Liver (tissue), 9 donors: Measurements from ENCODE around the gene KLC4. TPM values are rescaled to one million over a fixed set of nuclear protein-coding genes. Genes with fewer than 3 reads are reported as not detected.

Experiments
- DNase-seq: peaks from one replicate; pipeline ENCODE4 v3.0.0-alpha.2; 2017; ENCODE audit warnings: low spot score
- H3K27ac ChIP-seq, 2 donors: one replicate each; pipeline ENCODE4 v1.7.0; 2013; ENCODE audit warnings: inconsistent platforms in 2 of 2, low read length in 2 of 2, control low read depth in 1 of 2, low read depth in 1 of 2, mild to moderate bottlenecking in 1 of 2
- H3K27me3 ChIP-seq, 4 donors: one replicate each; pipeline versions ENCODE4 v1.6.1 to v1.7.0; 2013; ENCODE audit warnings: low read length in 3 of 4, inconsistent platforms in 1 of 4, mild to moderate bottlenecking in 1 of 4, moderate library complexity in 1 of 4; ENCODE audit not compliant: control insufficient read depth in 4 of 4, insufficient read depth in 4 of 4
- H3K36me3 ChIP-seq, 4 donors: one replicate each; pipeline versions ENCODE4 v1.6.1 to v1.7.0; 2013; ENCODE audit warnings: low read length in 3 of 4, mild to moderate bottlenecking in 3 of 4, low read depth in 1 of 4, moderate library complexity in 1 of 4; ENCODE audit not compliant: control insufficient read depth in 4 of 4, insufficient read depth in 3 of 4
- H3K4me1 ChIP-seq, 4 donors: one replicate each; pipeline versions ENCODE4 v1.6.1 to v1.7.0; 2013; ENCODE audit warnings: low read length in 3 of 4, mild to moderate bottlenecking in 3 of 4, moderate library complexity in 1 of 4; ENCODE audit not compliant: control insufficient read depth in 4 of 4, insufficient read depth in 4 of 4
- H3K4me3 ChIP-seq, 3 donors: one replicate each; pipeline versions ENCODE4 v1.6.1 to v1.7.0; 2013; ENCODE audit warnings: low read length in 3 of 3, control low read depth in 1 of 3, low read depth in 1 of 3, mild to moderate bottlenecking in 1 of 3
- H3K9ac ChIP-seq, 2 donors: one replicate each; pipeline ENCODE4 v1.7.0; 2013; ENCODE audit warnings: low read length in 2 of 2, mild to moderate bottlenecking in 2 of 2, moderate library complexity in 2 of 2, control low read depth in 1 of 2, low read depth in 1 of 2
- H3K9me3 ChIP-seq, 4 donors: one replicate each; pipeline versions ENCODE4 v1.6.1 to v1.7.0; 2013; ENCODE audit warnings: low read length in 3 of 4; ENCODE audit not compliant: control insufficient read depth in 4 of 4
- ATF3 ChIP-seq: IDR thresholded peaks from 2 replicates; pipeline ENCODE4 v1.6.1; 2016; ENCODE audit warnings: antibody characterized with exemption
- FOXA2 ChIP-seq: IDR thresholded peaks from 2 replicates; pipeline ENCODE4 v1.6.1; 2016; ENCODE audit warnings: antibody characterized with exemption
- GABPA ChIP-seq, 2 donors: IDR thresholded peaks in 1 of 2; conservative IDR thresholded peaks in 1 of 2; 2 replicates each; pipeline ENCODE4 v1.6.1; 2016; ENCODE audit warnings: antibody characterized with exemption in 2 of 2, mild to moderate bottlenecking in 1 of 2, moderate library complexity in 1 of 2
- HNF4A ChIP-seq, 2 donors: conservative IDR thresholded peaks; 2 replicates each; pipeline ENCODE4 v1.6.1; 2016; ENCODE audit warnings: antibody characterized with exemption in 2 of 2, mild to moderate bottlenecking in 2 of 2
- HNF4G ChIP-seq: IDR thresholded peaks from 2 replicates; pipeline ENCODE4 v1.6.1; 2016; ENCODE audit warnings: antibody characterized with exemption
- JUND ChIP-seq, 2 donors: IDR thresholded peaks; 2 replicates each; pipeline ENCODE4 v1.6.1; 2016; ENCODE audit warnings: antibody characterized with exemption in 2 of 2
- MAX ChIP-seq: IDR thresholded peaks from 2 replicates; pipeline ENCODE4 v1.6.1; 2016; ENCODE audit warnings: antibody characterized with exemption
- NR2F2 ChIP-seq: IDR thresholded peaks from 2 replicates; pipeline ENCODE4 v1.6.1; 2016; ENCODE audit warnings: antibody characterized with exemption
- RXRA ChIP-seq, 2 donors: IDR thresholded peaks; 2 replicates each; pipeline ENCODE4 v1.6.1; 2017 to 2018; ENCODE audit warnings: antibody characterized with exemption in 2 of 2, mild to moderate bottlenecking in 1 of 2
- SP1 ChIP-seq: IDR thresholded peaks from 2 replicates; pipeline ENCODE4 v1.6.1; 2018; ENCODE audit warnings: antibody characterized with exemption, mild to moderate bottlenecking
- YY1 ChIP-seq: IDR thresholded peaks from 2 replicates; pipeline ENCODE4 v1.6.1; 2016; ENCODE audit warnings: antibody characterized with exemption, mild to moderate bottlenecking
- ZBTB33 ChIP-seq: IDR thresholded peaks from 2 replicates; pipeline ENCODE4 v1.6.1; 2016; ENCODE audit warnings: antibody characterized with exemption
- WGBS: extraction: QIAGEN DNeasy Blood & Tissue Kit; methylation state at CpG from one replicate; pipeline ENCODE4 v1.1.7; 2013; 5-methylcytosine and 5-hydroxymethylcytosine counted together
- polyA plus RNA-seq, 2 donors: library from polyadenylated mRNA; stranded (reverse) in 1 of 2; unstranded in 1 of 2; fragments of 200-250 nt in 1 of 2; fragments of >200 nt in 1 of 2; fragmentation: Nextera tagmentation in 1 of 2; extraction: Ambion mirVana in 1 of 2; gene quantifications; one replicate each; pipeline versions ENCODE4 v1.2.1 to v1.2.3, GENCODE V29; 2013 to 2015
- total RNA-seq, 2 donors: library from RNA; depleted of rRNA; stranded (reverse); fragments of >200 nt; gene quantifications; one replicate each; pipeline ENCODE4 v1.2.3, GENCODE V29; 2014
- donor health status: healthy.
- donor health status: healthy.
- donor health status: healthy.
- donor health status: healthy.
- donor health status: healthy.

Gene KLC4
- total and polyA plus RNA-seq, 4 donors, result 33.2 to 97.0 (median 45.9) TPM

- TF ChIP-seq NR2F2, result no peak
- no peak for TF ChIP-seq HNF4G
- TF ChIP-seq ATF3, result no peak
- no peak for TF ChIP-seq RXRA (IDR thresholded peaks at IDR 0.05)
- TF ChIP-seq MAX, result no peak
- no peak for TF ChIP-seq HNF4A (conservative IDR thresholded peaks at IDR 0.05)
- TF ChIP-seq FOXA2, result no peak
- no peak for TF ChIP-seq GABPA (IDR thresholded peaks at IDR 0.05 in 1 of 2, conservative IDR thresholded peaks at IDR 0.05 in 1 of 2)
- no peak for TF ChIP-seq SP1
Observed at GRCh38 chr6:43123461-43124314, 64.3 kb downstream of the KLC4 start (continued).

GRCh38 chr6:43124481-43124880 is 65.0 kb downstream of the KLC4 start:
- Histone ChIP-seq H3K27me3 (no peaks in the 10 kb centered on the region), H3K4me1 (peaks cover 0 to 6% (median 0%) of the 10 kb centered on the region in 4 donors), H3K36me3 (no peaks in the 10 kb centered on the region), H3K9ac (no peak overlapping the region), H3K4me3 (no peak overlapping the region), H3K27ac (no peak overlapping the region), H3K9me3 (no peaks in the 10 kb centered on the region)
- TF ChIP-seq ATF3 (no peak), ZBTB33 (no peak), JUND (IDR thresholded peaks at IDR 0.05) (no peak), YY1 (no peak), HNF4G (no peak), HNF4A (conservative IDR thresholded peaks at IDR 0.05) (no peak)
- no peak for DNase-seq
- WGBS, result 81% methylated on average over 6 of the region's 6 CpGs

Other genes starting within 250 kb of the KLC4 start
- gene RPL7L1, start 180.0 kb upstream of the KLC4 start, total RNA-seq, result 10 to 100 TPM; 51.9 to 63.8 TPM
- gene RPL7L1, start 180.0 kb upstream of the KLC4 start, polyA plus RNA-seq, result 10 to 100 TPM; 39.6 to 43.8 TPM
- 1 to 10 TPM in 1 of 2 donors, not detected in 1; 1.1 TPM for gene PTCRA, start 143.6 kb upstream of the KLC4 start, total RNA-seq
- gene PTCRA, start 143.6 kb upstream of the KLC4 start, polyA plus RNA-seq, result under 1 TPM in 1 of 2 donors, not detected in 1; 0.63 TPM
- gene CNPY3, start 130.2 kb upstream of the KLC4 start, total RNA-seq, result 10 to 100 TPM; 17.2 to 18.0 TPM
- 10 to 100 TPM; 36.5 to 41.0 TPM for gene CNPY3, start 130.2 kb upstream of the KLC4 start, polyA plus RNA-seq
- 100 to 1,000 TPM in 1 of 2 donors, 10 to 100 TPM in 1; 10.5 to 140 TPM for gene GNMT, start 98.9 kb upstream of the KLC4 start, total RNA-seq
- gene GNMT, start 98.9 kb upstream of the KLC4 start, polyA plus RNA-seq, result 100 to 1,000 TPM; 119 to 163 TPM
- gene PEX6, start 80.5 kb upstream of the KLC4 start, total RNA-seq, result 10 to 100 TPM; 15.1 to 20.7 TPM
- 10 to 100 TPM in 1 of 2 donors, 1 to 10 TPM in 1; 5.4 to 15.4 TPM for gene PEX6, start 80.5 kb upstream of the KLC4 start, polyA plus RNA-seq
- 10 to 100 TPM; 12.9 to 13.9 TPM for gene PPP2R5D, start 75.1 kb upstream of the KLC4 start, total RNA-seq
- gene PPP2R5D, start 75.1 kb upstream of the KLC4 start, polyA plus RNA-seq, result 10 to 100 TPM in 1 of 2 donors, 1 to 10 TPM in 1; 6.7 to 13.5 TPM
- gene MEA1, start 45.7 kb upstream of the KLC4 start, total RNA-seq, result 10 to 100 TPM; 10.7 to 24.0 TPM
- 10 to 100 TPM; 37.2 to 50.3 TPM for gene MEA1, start 45.7 kb upstream of the KLC4 start, polyA plus RNA-seq
- gene KLHDC3, start 45.4 kb upstream of the KLC4 start, total RNA-seq, result 10 to 100 TPM; 51.2 to 66.5 TPM
- gene KLHDC3, start 45.4 kb upstream of the KLC4 start, polyA plus RNA-seq, result 10 to 100 TPM; 30.9 to 49.9 TPM
- gene RRP36, start 38.0 kb upstream of the KLC4 start, total RNA-seq, result 10 to 100 TPM; 23.4 to 33.4 TPM
- 10 to 100 TPM; 26.0 to 26.4 TPM for gene RRP36, start 38.0 kb upstream of the KLC4 start, polyA plus RNA-seq
- gene CUL7, start 5.8 kb upstream of the KLC4 start, total RNA-seq, result 10 to 100 TPM; 10.3 to 10.4 TPM
- 1 to 10 TPM; 2.2 to 5.2 TPM for gene CUL7, start 5.8 kb upstream of the KLC4 start, polyA plus RNA-seq
- 10 to 100 TPM; 19.6 to 23.8 TPM for gene MRPL2, start 197 bp upstream of the KLC4 start, total RNA-seq
- gene MRPL2, start 197 bp upstream of the KLC4 start, polyA plus RNA-seq, result 10 to 100 TPM; 65.6 to 73.9 TPM
- gene PTK7, start 16.7 kb downstream of the KLC4 start, total RNA-seq, result 10 to 100 TPM in 1 of 2 donors, 1 to 10 TPM in 1; 1.8 to 10.5 TPM
- gene PTK7, start 16.7 kb downstream of the KLC4 start, polyA plus RNA-seq, result under 1 TPM; 0.67 to 0.76 TPM
- 10 to 100 TPM in 1 of 2 donors, 1 to 10 TPM in 1; 7.1 to 11.7 TPM for gene SRF, start 111.6 kb downstream of the KLC4 start, total RNA-seq
- gene SRF, start 111.6 kb downstream of the KLC4 start, polyA plus RNA-seq, result 1 to 10 TPM; 2.0 to 7.1 TPM
- 10 to 100 TPM in 1 of 2 donors, 1 to 10 TPM in 1; 7.5 to 21.8 TPM for gene CUL9, start 122.6 kb downstream of the KLC4 start, total RNA-seq
- gene CUL9, start 122.6 kb downstream of the KLC4 start, polyA plus RNA-seq, result 1 to 10 TPM; 6.5 to 7.5 TPM
- 10 to 100 TPM; 53.2 to 59.8 TPM for gene DNPH1, start 169.8 kb downstream of the KLC4 start, total RNA-seq
- gene DNPH1, start 169.8 kb downstream of the KLC4 start, polyA plus RNA-seq, result 100 to 1,000 TPM; 147 to 195 TPM
- 1 to 10 TPM in 1 of 2 donors, under 1 TPM in 1; 0.14 to 1.2 TPM for gene TTBK1, start 183.8 kb downstream of the KLC4 start, total RNA-seq
- gene TTBK1, start 183.8 kb downstream of the KLC4 start, polyA plus RNA-seq, result under 1 TPM; 0.18 to 0.70 TPM
- gene SLC22A7, start 238.6 kb downstream of the KLC4 start, total RNA-seq, result 100 to 1,000 TPM; 143 to 495 TPM
- 100 to 1,000 TPM; 172 to 284 TPM for gene SLC22A7, start 238.6 kb downstream of the KLC4 start, polyA plus RNA-seq
- gene CRIP3, start 249.2 kb downstream of the KLC4 start, total RNA-seq, result 1 to 10 TPM; 1.1 to 1.6 TPM
- 1 to 10 TPM; 3.2 to 9.5 TPM for gene CRIP3, start 249.2 kb downstream of the KLC4 start, polyA plus RNA-seq